GM21529 (cell line): ENCODE results near the gene PPP1R9B.

Source experiments
- ATAC-seq: cut with Tn5 transposase; IDR thresholded peaks from one replicate; pipeline ENCODE4 v1.9.1; 2021; ENCODE audit not compliant: unreplicated experiment

Gene PPP1R9B

GRCh38 chr17:50110591-50111349, 39.7 kb downstream of the PPP1R9B start:
- no peak for ATAC-seq

- no peak for ATAC-seq
Measured at GRCh38 chr17:50109785-50110184, 40.7 kb downstream of the PPP1R9B start.

- no peak for ATAC-seq
Measured at GRCh38 chr17:50109207-50109606, 41.3 kb downstream of the PPP1R9B start.

DNA sequence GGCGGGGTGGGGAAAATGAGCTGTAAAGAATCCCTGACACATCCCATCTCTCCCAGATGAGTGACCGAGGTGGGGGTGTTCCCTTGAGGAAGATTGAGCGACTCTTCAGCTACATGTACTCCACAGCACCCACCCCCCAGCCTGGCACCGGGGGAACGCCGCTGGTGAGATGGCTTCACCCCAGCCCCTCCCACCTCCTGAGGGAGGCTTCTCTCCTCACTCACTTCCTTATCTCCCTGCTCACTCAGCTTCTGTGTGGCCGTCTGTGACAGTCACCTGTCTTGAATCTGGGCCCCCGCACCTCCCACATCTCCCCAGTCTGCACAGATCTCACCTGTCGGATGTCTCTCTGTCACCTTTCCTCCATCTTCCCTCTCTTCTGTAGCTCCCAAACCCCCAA, 41.9 kb downstream of the PPP1R9B start:
- no peak for ATAC-seq

- no peak for ATAC-seq
Measured at GRCh38 chr17:50107790-50108414, 42.6 kb downstream of the PPP1R9B start.

DNA sequence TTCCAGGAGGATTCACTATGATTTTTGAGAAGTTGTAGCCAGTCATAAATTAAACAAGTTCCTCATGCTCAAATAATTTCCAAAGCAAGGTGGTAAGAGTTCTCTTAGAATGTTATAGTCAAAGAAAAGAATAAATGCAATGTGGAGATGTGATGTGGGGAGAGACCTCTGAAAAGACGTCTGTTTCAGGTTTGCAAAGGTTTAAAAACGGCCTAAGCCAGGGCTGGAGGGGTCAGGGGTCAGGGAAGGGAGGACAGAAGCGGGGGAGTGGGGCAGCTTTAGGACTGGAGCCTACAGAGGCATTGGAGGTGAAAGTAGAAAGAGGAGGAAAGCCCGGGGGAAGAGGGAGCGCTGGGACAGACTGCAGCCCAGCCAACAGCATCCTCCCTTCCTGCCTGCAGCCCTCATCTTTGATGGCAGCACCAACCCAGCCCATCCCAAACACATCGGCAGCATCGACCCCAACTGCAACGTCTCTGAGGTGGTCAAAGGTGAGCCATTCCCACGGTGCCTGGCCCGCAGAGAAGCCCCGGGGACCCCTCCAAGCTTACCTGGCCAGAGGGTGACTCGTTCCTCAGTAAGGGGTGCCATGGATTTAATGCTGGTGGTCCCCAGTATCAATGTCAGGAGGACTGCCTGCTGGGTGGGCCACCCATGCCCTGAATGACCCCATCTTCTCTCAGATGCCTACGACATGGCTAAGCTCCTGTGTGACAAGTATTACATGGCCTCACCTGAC, 43.9 kb downstream of the PPP1R9B start:
- no peak for ATAC-seq

DNA sequence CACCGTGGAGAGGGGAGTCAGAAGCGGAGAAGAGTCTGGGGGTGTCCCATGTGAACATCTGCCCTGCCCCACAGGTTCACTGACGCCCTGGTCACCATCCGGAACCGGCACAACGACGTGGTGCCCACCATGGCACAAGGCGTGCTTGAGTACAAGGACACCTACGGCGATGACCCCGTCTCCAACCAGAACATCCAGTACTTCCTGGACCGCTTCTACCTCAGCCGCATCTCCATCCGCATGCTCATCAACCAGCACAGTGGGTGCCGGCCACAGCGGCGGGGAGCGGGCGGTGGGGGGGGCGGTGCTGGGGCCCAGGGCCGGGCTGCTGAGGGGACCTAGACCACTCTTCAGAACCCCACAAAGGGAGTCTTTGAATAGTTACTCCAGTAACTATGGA, 44.7 kb downstream of the PPP1R9B start:
- ATAC-seq = no peak

GRCh38 chr17:50103941-50104340, 46.5 kb downstream of the PPP1R9B start:
- ATAC-seq = no peak

- ATAC-seq = no peak
Measured at GRCh38 chr17:50103252-50103651, 47.2 kb downstream of the PPP1R9B start.

DNA sequence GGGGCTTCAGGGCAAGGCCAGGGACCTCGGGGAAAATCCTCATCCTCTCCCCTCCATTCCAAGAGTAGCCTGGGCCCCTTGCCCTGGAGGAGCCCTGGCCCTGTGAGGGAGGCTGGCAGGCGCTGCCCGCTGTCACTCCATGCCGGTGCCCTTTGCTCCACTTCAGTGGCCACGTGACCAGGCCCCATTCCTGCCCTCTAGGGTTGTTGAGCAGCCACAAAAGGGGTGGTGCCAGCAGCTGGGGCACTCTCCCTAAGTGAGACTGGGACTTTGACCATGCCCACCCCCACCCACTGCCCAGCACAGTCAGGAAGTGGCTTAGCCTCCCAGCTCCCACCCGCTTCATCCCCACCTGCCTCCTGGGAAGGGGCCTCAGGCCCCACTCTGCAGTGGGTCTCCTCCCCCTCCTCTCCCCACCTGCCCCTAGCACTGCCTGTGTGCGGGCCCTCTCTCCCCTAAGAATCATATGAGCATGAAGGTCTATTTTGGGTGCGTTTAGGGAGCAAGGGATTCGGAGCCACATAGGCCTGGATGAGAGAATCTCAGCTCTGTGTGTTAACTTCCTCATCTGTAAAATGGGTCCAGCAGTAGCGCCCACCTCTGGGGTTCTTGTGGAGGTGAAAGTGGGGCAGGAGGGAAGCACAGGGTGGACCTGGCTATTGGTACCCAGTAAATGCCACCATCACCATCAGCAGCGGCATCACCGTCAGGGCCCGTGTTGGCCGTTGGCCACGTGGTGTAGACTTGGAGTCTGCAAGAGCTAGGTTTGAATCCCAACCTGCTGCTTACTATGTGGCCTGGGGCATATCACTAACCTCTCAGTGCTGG, 48.1 kb downstream of the PPP1R9B start:
- no peak for ATAC-seq

DNA sequence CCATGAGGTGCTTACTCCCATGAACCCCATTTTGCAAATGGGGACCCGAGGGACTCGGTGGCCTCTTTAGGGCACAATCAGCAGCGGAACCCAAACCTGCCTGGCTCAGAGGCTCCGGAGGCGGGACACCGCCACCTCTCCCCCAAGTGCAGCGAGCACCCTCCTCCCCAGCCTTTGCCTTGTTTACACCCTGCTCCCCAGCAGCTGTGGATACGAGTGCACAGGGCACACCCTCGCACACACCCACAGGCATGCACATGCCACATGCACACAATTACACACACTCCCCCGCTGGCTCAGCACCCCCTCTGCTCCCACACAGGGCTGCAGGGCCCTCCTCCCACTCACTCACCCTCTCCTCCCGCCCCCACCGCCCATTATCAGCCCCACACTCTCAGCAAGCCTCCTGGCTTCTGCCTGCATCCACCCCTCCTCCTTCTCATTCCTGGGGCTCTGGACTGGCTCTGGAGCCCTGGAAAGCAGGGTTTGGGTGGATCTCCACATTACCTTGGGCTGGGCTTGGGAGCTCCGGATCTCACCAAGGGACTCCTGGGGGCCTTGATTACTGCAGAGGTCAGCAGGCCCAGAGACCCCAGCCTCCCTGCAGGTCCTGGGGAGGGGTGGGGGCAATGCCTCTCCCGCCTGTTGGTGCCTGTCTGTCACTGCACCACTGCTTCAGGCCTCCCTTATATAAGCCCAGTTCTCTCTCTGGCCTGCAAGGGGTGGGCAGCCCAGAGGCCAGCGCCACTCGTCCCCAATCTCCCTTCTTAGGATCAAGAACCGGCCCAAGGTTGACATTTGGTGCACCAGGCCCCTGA, 48.9 kb downstream of the PPP1R9B start:
- no peak for ATAC-seq

DNA sequence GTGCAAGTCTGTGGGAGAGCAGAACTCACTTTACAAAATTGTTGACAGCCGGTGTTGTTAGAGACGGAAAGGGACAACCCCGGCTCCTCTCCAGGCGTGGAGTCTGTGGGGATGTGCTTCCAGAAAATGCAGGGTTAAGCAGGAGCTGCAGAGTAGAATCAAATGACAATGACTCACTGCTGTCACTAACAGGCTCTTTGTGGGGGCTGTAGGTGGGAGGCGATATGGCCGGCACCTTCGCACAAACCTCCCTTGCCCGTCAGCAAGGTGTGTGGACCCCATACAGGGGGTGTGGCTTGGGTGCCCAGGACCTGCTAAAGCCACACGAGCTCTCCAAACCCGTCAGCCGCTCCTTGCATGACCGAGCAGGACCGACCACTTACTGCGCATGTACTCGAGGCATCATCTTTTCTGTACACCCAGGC, 49.5 kb downstream of the PPP1R9B start:
- no peak for ATAC-seq

DNA sequence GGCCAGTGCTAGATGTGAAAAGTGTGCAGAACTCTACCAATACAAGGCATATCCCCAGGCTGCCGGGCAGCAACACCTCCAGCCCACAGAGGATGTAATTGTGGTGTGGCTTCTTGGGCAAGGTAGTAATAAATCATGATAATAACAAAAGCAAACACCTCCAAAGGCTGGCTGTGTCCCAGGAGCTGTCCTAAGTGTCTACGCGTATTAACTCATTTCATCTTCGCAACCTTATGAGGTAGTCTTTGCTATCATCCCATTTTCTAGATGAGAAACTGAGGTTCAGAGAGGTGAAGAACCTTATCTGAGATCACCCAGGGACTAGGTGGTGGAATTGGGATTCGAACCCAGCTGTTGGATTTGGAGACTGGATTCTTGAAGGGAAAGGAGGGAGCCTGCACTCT, 50.0 kb downstream of the PPP1R9B start:
- ATAC-seq = no peak

DNA sequence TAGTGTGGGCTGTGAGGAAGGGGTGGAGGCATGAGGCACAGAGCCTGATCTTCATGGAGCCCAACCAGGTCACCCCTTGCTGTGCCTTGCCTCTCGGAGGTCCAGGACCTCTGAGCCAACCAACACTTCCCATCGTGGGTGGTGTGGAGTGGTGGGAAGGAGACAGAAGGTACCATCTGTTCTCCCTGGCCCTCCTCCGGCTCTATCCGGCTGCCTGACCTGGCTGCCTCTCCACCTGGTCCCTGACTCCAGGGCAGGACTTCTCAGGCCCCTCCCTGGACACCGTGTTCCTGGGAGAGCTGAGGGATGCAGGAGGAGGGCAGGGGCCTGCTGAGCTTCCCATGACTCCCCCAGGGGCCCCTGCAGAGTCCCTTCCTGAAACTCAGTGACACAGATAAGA, 51.5 kb downstream of the PPP1R9B start:
- ATAC-seq = no peak

DNA sequence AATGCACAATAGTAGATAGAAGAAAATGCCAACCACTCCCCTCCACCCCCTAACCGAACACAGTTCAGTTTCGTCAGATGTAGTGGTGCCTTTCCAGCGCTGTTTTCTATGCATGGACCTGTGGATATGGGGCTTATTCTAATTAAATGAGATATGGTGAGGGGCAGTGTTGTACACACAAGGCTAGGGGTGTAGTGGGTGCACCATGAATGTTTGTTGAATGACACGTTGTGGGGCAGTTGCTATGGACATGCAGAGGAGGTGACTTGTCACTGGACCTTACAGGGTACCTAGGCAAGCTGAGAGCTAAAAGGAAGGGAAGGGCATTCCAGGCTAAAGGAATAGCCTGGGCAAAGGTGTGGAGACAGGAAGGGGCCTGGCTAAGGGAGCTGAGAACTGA, 51.9 kb downstream of the PPP1R9B start:
- ATAC-seq = no peak

- no peak for ATAC-seq
Measured at GRCh38 chr17:50097926-50098325, 52.6 kb downstream of the PPP1R9B start.

DNA sequence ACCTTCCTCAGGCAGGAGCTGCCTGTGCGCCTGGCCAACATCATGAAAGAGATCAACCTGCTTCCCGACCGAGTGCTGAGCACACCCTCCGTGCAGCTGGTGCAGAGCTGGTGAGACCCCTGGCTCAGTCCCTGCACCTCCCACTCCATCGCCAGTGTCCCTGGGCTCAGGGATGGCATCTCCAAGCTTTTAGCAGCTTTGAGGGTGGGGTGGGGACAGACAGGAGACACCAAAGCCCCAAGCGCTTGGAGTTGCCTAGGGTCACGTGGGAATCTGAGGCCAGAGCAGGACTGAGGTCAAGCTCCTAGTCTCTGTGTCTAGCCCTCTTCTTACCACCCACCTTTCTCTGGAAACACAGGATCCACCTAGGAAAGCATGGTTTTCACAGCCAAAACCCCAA, 53.0 kb downstream of the PPP1R9B start:
- ATAC-seq = no peak

- ATAC-seq = no peak
Measured at GRCh38 chr17:50096758-50097157, 53.7 kb downstream of the PPP1R9B start.

DNA sequence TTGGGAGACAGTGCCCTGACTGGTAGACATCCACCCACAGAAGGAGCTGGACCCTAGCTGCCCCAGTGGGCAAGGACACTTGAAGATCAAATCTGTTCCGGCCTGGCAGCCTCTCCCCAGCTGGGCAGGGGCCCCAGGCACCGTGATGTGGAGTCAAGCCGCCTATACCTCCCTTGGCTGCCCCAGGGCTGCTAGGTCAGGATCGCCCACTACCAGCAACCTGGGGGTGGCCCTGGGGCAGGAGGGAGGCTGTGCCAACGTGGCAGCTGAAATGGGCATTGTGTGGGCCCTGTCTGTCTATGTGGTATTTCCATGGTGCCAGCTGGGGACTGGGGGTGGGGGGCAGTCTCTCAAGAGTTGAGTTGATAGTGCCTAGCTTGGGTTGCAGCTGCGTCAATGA, 54.4 kb downstream of the PPP1R9B start:
- ATAC-seq = no peak

- no peak for ATAC-seq
Measured at GRCh38 chr17:50095626-50096037, 54.8 kb downstream of the PPP1R9B start.
